OCI-LY3 (cell line): ENCODE data around the gene DNAH1.

ENCODE experiments used
- CTCF ChIP-seq: fragments of 200-600, 300-600 bp; sonication (generic); IDR thresholded peaks from 2 replicates; pipeline ENCODE4 v1.5.1; 2014; ENCODE audit warnings: antibody characterized with exemption, low read length, low read depth
- EZH2phosphoT487 ChIP-seq: fragments of 200-600 bp; shearing (Covaris generic); IDR thresholded peaks from 2 replicates; pipeline ENCODE4 v1.6.1; 2018; ENCODE audit warnings: antibody characterized with exemption, mixed run types, low read depth

- no peak for TF ChIP-seq EZH2phosphoT487
- no peak for TF ChIP-seq CTCF
Observed at GRCh38 chr3:52322466-52322865, 6.3 kb downstream of the DNAH1 start.
